Stomach smooth muscle (tissue), 2 donors: ENCODE data around the gene BCL11A.

Source experiments
- H3K27ac ChIP-seq: one replicate; pipeline ENCODE4 v1.7.0; 2013; ENCODE audit warnings: mild to moderate bottlenecking, low read length, inconsistent platforms
- H3K27me3 ChIP-seq, 2 donors: one replicate each; pipeline ENCODE4 v1.7.0; 2013; ENCODE audit warnings: low read length in 2 of 2; ENCODE audit not compliant: insufficient read depth in 2 of 2, control insufficient read depth in 1 of 2
- H3K36me3 ChIP-seq, 2 donors: one replicate each; pipeline ENCODE4 v1.7.0; 2013; ENCODE audit warnings: low read length in 2 of 2; ENCODE audit not compliant: control insufficient read depth in 2 of 2, insufficient read depth in 2 of 2
- H3K4me1 ChIP-seq: one replicate; pipeline ENCODE4 v1.7.0; 2013; ENCODE audit warnings: low read length; ENCODE audit not compliant: control insufficient read depth, insufficient read depth
- H3K4me3 ChIP-seq, 2 donors: one replicate each; pipeline ENCODE4 v1.7.0; 2013; ENCODE audit warnings: low read length in 2 of 2
- H3K9ac ChIP-seq, 2 donors: one replicate each; pipeline ENCODE4 v1.7.0; 2013; ENCODE audit warnings: low read length in 2 of 2, mild to moderate bottlenecking in 1 of 2
- H3K9me3 ChIP-seq, 2 donors: one replicate each; pipeline ENCODE4 v1.7.0; 2013; ENCODE audit warnings: low read length in 2 of 2; ENCODE audit not compliant: control insufficient read depth in 2 of 2
- donor health status: healthy.
- donor health status: Pancreatic carcinoma.

The BCL11A gene

DNA sequence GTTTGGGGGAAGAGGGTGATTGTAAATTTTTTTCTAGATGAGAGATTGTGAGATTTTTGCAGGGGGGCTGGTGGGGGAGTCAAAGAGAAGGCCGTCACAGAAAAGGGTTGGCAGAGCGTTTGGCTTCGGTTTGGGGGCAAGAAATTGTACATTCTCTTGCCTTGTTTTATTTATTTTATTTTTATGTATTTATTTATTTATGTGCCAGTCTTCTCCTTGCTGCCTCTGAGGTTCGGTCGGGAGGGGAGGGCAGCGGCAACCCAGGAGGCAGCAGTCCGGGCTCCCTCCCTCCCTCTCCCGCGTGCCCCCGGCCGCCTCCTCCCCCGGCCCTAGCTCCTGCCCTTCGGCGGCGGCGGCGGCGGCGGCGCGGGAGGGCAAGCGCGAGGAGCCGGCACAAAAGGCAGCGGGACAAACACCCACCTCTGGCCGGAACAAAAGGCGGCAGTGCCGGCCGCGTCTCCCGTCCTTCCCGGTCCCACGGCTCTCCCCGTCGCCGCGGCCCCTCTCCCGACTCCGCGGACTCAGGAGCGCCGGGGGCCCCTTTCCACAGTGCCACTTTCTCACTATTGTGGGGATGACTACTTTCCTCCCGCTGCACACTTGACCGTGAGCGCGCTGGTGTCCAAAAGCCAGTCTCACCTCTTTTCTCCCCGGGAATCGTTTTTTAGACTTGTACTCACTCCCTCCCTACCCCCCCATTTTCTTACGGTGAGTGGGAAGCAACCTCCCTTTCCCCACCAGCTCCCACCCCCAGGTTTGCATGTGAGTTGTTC, 1.2 kb downstream of the BCL11A start:
- Histone ChIP-seq H3K9ac (peak overlapping the region; percentile 58 to 66), H3K4me3 (peak overlapping the region; percentile 73 to 84), H3K27me3 (peaks cover 3 to 6% of the 10 kb centered on the region in 2 donors), H3K4me1 (peaks cover 40% of the 10 kb centered on the region), H3K27ac (peak overlapping the region; percentile 64), H3K9me3 (no peaks in the 10 kb centered on the region), H3K36me3 (no peaks in the 10 kb centered on the region)

DNA sequence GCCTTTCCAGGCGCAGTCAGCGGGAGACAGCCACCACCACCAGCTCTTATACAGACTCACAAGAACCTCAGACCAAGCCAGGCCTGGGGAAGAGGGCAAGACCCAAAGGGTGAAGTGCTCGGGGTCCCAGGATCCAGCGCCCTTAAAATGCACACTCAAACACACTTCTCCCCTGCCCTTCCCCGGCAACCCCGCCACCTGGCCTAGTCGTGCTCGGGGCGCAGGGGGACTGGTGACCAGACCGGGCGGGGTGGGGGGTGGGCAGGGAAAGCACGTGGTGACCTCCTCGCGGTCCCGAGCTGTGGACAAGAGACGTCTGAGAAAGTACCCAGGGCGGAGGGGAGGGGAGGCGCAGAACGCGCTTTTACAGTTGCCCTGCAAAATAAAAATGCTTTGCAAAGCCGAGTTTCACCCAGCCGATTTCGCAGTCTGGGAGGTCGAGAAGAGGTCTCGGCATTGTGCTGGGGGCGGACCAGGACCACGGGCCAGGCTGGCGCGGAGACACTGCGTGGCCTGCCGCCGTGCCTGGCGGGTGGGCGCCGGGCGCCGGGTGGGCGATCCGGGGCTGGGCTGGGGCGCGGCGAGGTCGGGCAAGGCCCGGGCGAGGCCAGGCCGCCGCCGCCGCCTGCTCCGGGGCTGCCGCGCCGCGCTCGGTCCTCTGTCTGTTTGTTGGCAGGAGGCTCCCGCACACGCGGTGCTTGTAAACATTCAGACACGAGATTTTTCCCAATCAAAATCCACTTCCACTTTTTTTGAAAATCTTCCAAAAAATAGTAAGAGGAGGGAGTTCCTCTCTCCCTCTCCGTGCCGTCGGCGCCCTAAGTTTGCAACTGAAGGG, 2.0 kb downstream of the BCL11A start:
- Histone ChIP-seq H3K27ac (peak overlapping the region; percentile 82), H3K9me3 (no peaks in the 10 kb centered on the region), H3K27me3 (peaks cover 2 to 3% of the 10 kb centered on the region in 2 donors), H3K4me3 (peak overlapping the region; percentile 59 to 84), H3K9ac (peak overlapping the region; percentile 47 to 52), H3K36me3 (no peaks in the 10 kb centered on the region), H3K4me1 (peaks cover 40% of the 10 kb centered on the region)

GRCh38 chr2:60550984-60551239, 2.5 kb downstream of the BCL11A start:
- peaks cover 2% of the 10 kb centered on the region in 2 donors for H3K27me3 ChIP-seq
- H3K9ac ChIP-seq, result peak overlapping the region; percentile 47 to 67

DNA sequence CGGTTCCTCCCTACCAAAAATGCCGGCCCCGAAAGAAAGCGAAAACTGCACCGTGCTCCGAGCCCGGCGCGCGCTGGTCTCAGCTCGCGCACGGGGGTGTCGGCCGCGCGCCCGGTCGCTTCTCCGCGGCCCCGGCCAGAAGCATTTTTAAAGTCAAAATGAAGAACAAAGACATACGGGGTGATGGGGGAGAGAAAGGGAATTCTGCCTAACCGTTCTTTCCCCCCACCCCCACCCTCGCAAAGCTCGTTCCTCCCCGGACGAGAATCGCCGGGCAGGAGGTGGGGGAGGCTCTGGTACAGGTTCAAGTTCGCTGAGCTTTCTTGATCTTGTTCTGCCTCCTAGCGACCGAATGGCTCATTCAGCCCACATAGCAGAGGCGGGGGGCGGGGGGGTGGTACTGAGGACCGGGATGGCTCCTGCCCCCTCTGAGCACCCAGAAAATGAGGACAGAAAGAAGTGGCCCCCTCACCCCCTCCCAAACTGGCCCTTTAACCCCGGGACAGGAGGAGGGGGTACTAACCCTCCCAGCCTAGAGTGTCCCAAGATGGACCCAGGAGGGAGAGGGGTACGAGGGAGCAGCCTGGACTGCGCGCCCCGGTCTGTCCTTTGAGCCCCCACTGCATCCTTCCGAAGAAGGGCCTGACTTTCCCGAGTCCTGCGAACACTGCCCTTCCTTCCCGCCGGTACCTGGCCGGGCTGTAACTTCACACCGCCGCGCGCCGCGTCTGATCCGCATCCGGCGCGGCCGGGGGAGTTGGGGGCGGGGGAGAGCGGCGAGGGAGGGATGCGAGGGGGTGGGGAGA, 3.1 kb downstream of the BCL11A start:
- no peaks in the 10 kb centered on the region for H3K9me3 ChIP-seq
- peaks cover 43% of the 10 kb centered on the region for H3K4me1 ChIP-seq
- H3K36me3 ChIP-seq, result no peaks in the 10 kb centered on the region
- peaks cover 2% of the 10 kb centered on the region in 2 donors for H3K27me3 ChIP-seq
- peak overlapping the region; percentile 66 to 67 for H3K9ac ChIP-seq
- H3K4me3 ChIP-seq, result peak overlapping the region; percentile 86 to 89
- peak overlapping the region; percentile 82 for H3K27ac ChIP-seq

More at GRCh38 chr2:60550984-60551239, 2.5 kb downstream of the BCL11A start:
- peak overlapping the region; percentile 82 for H3K27ac ChIP-seq
- no peaks in the 10 kb centered on the region for H3K36me3 ChIP-seq
- peaks cover 44% of the 10 kb centered on the region for H3K4me1 ChIP-seq
- H3K9me3 ChIP-seq, result no peaks in the 10 kb centered on the region
- peak overlapping the region; percentile 84 to 86 for H3K4me3 ChIP-seq

DNA sequence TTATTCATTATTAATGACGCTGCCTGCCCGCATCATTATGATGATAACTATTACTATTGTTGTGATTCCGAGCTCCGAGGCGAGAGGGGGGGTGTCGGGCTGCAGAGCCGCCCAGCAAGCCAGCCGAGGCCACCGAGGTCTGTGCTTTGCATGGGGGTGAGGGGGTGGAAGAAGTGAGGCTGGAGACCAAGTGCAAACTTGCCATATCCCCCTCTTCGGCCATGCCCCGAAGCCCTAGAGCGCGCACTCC, 3.6 kb downstream of the BCL11A start:
- Histone ChIP-seq H3K27me3 (peaks cover 2% of the 10 kb centered on the region in 2 donors), H3K9me3 (no peaks in the 10 kb centered on the region), H3K9ac (peak overlapping the region; percentile 64 to 67), H3K27ac (peak overlapping the region; percentile 82), H3K4me3 (peak overlapping the region; percentile 86 to 89), H3K4me1 (peaks cover 47% of the 10 kb centered on the region), H3K36me3 (no peaks in the 10 kb centered on the region)

GRCh38 chr2:60549238-60549927, 4.1 kb downstream of the BCL11A start:
- Histone ChIP-seq H3K9me3 (no peaks in the 10 kb centered on the region), H3K4me1 (peaks cover 42% of the 10 kb centered on the region), H3K4me3 (peak overlapping the region; percentile 86 to 89), H3K36me3 (no peaks in the 10 kb centered on the region), H3K9ac (peak overlapping the region; percentile 64 to 67), H3K27ac (peak overlapping the region; percentile 82), H3K27me3 (peaks cover 2% of the 10 kb centered on the region in 2 donors)

- Histone ChIP-seq H3K9ac (peak overlapping the region; percentile 64 to 67), H3K27me3 (peaks cover 2% of the 10 kb centered on the region in 2 donors), H3K27ac (peak overlapping the region; percentile 82), H3K4me3 (peak overlapping the region; percentile 86 to 89), H3K4me1 (peaks cover 37% of the 10 kb centered on the region), H3K9me3 (no peaks in the 10 kb centered on the region), H3K36me3 (no peaks in the 10 kb centered on the region)
Observed at GRCh38 chr2:60548845-60549237, 4.6 kb downstream of the BCL11A start.

DNA sequence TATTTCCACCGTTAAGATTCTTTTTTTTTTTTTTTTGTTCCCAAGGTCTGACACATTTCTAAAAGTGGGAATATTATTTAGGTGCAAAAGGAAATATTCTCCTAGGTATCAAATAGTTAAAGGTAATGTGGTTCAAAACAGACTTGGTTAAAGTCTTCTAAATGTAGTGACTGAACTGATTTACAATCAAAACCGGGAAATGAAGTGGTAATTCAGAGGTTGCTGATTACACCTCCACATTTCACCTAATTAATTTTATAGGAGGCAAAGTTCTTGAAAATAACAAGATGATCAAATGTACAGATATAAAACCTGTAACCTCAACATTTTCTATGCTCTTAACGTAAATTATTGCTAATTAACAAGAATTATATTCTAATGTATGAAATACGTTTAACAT, 5.1 kb downstream of the BCL11A start:
- H3K27ac ChIP-seq, result no peak overlapping the region
- H3K36me3 ChIP-seq, result no peaks in the 10 kb centered on the region
- H3K27me3 ChIP-seq, result peaks cover 2% of the 10 kb centered on the region in 2 donors
- H3K4me3 ChIP-seq, result peak overlapping the region; percentile 86 to 89
- peak overlapping the region in 1 of 2 donors; percentile 67 for H3K9ac ChIP-seq
- no peaks in the 10 kb centered on the region for H3K9me3 ChIP-seq
- peaks cover 36% of the 10 kb centered on the region for H3K4me1 ChIP-seq

DNA sequence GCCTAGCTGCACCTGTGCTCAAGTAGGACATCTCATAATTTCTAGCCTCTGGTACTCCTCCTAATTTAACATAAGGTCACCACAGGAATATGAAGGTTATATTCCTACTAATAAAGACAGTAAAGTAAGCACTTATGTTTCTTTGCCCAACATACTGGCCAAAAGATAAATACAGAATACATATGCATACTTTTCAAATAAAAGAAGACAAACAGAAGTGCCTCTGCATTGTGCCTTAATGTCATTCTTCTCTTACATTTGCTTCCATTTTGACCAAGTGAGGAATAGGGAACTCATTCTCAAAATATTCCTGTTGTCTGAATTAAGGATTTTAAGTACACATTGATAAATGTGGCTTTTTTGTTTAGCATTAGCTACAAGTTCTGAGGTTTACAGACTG, 5.6 kb downstream of the BCL11A start:
- peaks cover 33% of the 10 kb centered on the region for H3K4me1 ChIP-seq
- peak overlapping the region in 1 of 2 donors; percentile 67 for H3K9ac ChIP-seq
- H3K27ac ChIP-seq, result peak overlapping the region; percentile 41
- H3K27me3 ChIP-seq, result peaks cover 2% of the 10 kb centered on the region in 2 donors
- H3K4me3 ChIP-seq, result no peak overlapping the region
- H3K36me3 ChIP-seq, result no peaks in the 10 kb centered on the region
- no peaks in the 10 kb centered on the region for H3K9me3 ChIP-seq

- Histone ChIP-seq H3K4me1 (peaks cover 29% of the 10 kb centered on the region), H3K9ac (peak overlapping the region in 1 of 2 donors; percentile 67), H3K27ac (peak overlapping the region; percentile 93), H3K27me3 (peaks cover 2% of the 10 kb centered on the region in 2 donors), H3K4me3 (peak overlapping the region in 1 of 2 donors; percentile 32), H3K9me3 (no peaks in the 10 kb centered on the region), H3K36me3 (no peaks in the 10 kb centered on the region)
Observed at GRCh38 chr2:60546756-60547420, 6.6 kb downstream of the BCL11A start.
